ENCODE results near the gene ZNF511.

DNA sequence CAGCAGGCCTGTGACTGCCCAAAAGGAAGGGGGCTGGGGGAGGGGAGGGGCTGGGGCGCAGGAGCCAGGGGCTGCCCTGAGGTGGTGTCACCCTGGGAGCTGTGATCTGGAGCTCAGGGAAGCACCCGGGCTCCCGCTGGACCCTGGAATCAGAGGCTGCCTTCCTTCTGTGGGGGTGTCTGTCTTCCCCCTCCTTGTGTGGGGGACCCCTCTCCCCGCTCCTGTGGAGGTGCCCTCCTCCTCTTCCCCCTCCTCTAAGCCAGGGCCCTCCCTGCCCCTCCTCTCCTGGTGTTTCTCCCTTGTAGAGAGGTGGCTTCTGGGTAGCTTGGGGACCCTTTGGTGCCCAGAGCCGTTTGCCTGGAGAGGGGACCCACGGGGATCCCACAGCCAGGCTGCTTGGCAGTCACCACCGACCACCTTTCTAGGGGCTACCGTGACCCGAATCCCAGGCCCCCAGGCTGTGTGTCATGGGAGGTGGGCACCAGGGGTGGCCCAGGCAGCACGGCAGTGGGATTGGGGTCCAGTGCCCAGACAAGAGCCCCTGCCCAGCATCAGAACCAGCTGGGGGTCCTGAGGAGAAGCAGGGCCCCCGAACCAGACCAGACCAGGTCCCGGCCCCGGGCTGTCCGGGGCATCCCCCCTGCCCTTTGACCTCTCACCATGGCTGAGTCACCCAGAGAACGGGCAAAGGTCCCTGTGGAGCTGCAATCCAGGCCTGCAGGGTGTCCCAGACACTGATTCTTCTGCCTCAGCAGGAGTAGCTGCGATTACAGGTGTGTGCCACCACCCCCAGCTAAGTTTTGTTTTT is 39.2 kb downstream of the ZNF511 start:
- TF ChIP-seq, protein P1, sequence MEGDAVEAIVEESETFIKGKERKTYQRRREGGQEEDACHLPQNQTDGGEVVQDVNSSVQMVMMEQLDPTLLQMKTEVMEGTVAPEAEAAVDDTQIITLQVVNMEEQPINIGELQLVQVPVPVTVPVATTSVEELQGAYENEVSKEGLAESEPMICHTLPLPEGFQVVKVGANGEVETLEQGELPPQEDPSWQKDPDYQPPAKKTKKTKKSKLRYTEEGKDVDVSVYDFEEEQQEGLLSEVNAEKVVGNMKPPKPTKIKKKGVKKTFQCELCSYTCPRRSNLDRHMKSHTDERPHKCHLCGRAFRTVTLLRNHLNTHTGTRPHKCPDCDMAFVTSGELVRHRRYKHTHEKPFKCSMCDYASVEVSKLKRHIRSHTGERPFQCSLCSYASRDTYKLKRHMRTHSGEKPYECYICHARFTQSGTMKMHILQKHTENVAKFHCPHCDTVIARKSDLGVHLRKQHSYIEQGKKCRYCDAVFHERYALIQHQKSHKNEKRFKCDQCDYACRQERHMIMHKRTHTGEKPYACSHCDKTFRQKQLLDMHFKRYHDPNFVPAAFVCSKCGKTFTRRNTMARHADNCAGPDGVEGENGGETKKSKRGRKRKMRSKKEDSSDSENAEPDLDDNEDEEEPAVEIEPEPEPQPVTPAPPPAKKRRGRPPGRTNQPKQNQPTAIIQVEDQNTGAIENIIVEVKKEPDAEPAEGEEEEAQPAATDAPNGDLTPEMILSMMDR (IDR thresholded peaks at IDR 0.05 in 8 of 11, conservative IDR thresholded peaks at IDR 0.05 in 3 of 11): no peak
- no peak for TF ChIP-seq POLR2A (IDR thresholded peaks at IDR 0.05)
